GM12891 (cell line): ENCODE measurements around the gene VWA8.

Experiments
- POLR2A ChIP-seq: IDR thresholded peaks from 2 replicates; pipeline ENCODE4 v1.6.1; 2011; ENCODE audit warnings: low read depth, low read length, control low read depth
- POLR2AphosphoS5 ChIP-seq: IDR thresholded peaks from 2 replicates; pipeline ENCODE4 v1.6.1; 2011; ENCODE audit warnings: low read depth, low read length, control low read depth

DNA sequence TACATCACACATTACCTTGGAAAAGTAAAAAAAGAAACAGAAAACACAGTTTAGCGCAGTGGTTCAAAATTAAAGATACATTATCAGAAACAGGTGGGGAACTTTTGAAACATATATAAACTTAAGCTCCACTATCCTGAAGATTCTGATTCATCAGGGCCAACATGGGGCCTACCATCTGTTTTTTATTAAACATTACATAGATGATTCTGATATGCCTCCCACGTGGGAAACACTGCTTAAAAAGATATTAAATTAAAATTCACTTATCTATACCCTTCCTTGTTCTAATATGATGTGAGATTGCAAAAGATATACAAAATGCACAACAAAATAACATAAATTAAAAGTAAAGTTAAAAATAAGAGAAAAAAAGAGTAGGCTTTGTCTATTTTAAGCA lies 125.0 kb downstream of the VWA8 start:
- no peak for TF ChIP-seq POLR2AphosphoS5
- no peak for TF ChIP-seq POLR2A
